Sigmoid colon (tissue), 4 donors: ENCODE results near the gene RPTOR.

Experiments
- EP300 ChIP-seq, 4 donors: sonication (generic); formaldehyde crosslinking; IDR thresholded peaks; one replicate each; pipeline ENCODE4 v1.6.1; 2017; ENCODE audit warnings: antibody characterized with exemption in 4 of 4
- POLR2A ChIP-seq, 2 donors: fragments of 450-650 bp; IDR thresholded peaks; one replicate each; pipeline ENCODE4 v1.6.1; 2016; ENCODE audit warnings: antibody characterized with exemption in 2 of 2, mild to moderate bottlenecking in 2 of 2, moderate library complexity in 2 of 2
- TF ChIP-seq, protein P1 (sequence below), 4 experiments: fragments of 450-650 bp in 3 of 4; fragments of 200-600 bp in 1 of 4; IDR thresholded peaks; one replicate each; pipeline ENCODE4 v1.5.1; 2016 to 2019; ENCODE audit warnings: antibody characterized with exemption in 4 of 4, mild to moderate bottlenecking in 3 of 4, moderate library complexity in 2 of 4

DNA sequence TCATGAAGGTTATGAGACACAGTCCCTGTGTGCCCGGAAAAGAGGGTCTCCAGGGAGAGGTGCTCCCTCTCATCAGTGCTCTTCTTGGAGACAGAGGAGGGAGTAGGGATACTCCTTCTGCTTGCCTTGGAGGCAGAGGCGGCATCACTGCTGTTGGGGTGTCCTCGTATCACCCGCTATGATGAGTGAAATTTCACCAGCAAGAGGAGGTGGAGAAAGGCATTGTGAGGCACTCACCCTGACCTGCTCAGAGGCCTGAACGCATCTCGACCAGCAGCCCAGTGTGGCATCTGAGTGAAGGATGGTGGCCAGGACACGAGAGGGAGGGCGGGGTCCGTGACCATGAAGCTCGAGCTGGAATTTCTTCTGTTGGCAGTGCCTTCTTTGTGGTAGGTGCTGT lies 224.9 kb downstream of the RPTOR start:
- TF ChIP-seq, protein P1, sequence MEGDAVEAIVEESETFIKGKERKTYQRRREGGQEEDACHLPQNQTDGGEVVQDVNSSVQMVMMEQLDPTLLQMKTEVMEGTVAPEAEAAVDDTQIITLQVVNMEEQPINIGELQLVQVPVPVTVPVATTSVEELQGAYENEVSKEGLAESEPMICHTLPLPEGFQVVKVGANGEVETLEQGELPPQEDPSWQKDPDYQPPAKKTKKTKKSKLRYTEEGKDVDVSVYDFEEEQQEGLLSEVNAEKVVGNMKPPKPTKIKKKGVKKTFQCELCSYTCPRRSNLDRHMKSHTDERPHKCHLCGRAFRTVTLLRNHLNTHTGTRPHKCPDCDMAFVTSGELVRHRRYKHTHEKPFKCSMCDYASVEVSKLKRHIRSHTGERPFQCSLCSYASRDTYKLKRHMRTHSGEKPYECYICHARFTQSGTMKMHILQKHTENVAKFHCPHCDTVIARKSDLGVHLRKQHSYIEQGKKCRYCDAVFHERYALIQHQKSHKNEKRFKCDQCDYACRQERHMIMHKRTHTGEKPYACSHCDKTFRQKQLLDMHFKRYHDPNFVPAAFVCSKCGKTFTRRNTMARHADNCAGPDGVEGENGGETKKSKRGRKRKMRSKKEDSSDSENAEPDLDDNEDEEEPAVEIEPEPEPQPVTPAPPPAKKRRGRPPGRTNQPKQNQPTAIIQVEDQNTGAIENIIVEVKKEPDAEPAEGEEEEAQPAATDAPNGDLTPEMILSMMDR (IDR thresholded peaks at IDR 0.05): no peak
- TF ChIP-seq POLR2A (IDR thresholded peaks at IDR 0.05): no peak
- no peak for TF ChIP-seq EP300 (IDR thresholded peaks at IDR 0.05)
